OCI-LY7 (cell line): ENCODE data around the gene CHL1.

Source experiments
- EZH2phosphoT487 ChIP-seq: fragments of 200-600 bp; sonication (generic); IDR thresholded peaks from 2 replicates; pipeline ENCODE4 v1.6.1; 2018; ENCODE audit warnings: low read depth, borderline replicate concordance, mild to moderate bottlenecking, mixed run types, antibody characterized with exemption, low read length, moderate library complexity, mixed read lengths
- TF ChIP-seq, protein P1 (sequence below): fragments of 200-600 bp; sonication (generic); conservative IDR thresholded peaks from 2 replicates; pipeline ENCODE4 v1.5.1; 2014; ENCODE audit warnings: mild to moderate bottlenecking, antibody characterized with exemption, low read length, moderate library complexity, mixed read lengths

DNA sequence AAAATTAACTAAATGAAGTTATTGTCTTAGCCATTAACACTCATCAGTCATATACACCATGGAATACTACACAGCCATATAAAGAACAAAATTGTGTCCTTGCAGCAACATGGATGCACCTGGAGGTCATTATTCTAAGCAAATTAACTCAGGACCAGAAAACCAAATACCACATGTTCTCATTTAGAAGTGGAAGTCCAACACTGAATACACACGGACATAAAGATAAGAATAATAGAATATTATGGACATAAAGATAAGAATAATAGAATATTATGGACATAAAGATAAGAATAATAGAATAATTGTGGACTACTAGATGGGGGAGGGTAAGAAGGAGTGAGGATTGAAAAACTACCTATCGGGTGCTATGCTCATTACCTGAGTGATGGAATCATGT, 122.3 kb downstream of the CHL1 start:
- TF ChIP-seq, protein P1, sequence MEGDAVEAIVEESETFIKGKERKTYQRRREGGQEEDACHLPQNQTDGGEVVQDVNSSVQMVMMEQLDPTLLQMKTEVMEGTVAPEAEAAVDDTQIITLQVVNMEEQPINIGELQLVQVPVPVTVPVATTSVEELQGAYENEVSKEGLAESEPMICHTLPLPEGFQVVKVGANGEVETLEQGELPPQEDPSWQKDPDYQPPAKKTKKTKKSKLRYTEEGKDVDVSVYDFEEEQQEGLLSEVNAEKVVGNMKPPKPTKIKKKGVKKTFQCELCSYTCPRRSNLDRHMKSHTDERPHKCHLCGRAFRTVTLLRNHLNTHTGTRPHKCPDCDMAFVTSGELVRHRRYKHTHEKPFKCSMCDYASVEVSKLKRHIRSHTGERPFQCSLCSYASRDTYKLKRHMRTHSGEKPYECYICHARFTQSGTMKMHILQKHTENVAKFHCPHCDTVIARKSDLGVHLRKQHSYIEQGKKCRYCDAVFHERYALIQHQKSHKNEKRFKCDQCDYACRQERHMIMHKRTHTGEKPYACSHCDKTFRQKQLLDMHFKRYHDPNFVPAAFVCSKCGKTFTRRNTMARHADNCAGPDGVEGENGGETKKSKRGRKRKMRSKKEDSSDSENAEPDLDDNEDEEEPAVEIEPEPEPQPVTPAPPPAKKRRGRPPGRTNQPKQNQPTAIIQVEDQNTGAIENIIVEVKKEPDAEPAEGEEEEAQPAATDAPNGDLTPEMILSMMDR: no peak
- TF ChIP-seq EZH2phosphoT487: no peak
